ENCODE data around the gene RBMY1E.
"Not testable (repeated sequence)": the region's sequence is repeated elsewhere in the genome, so short reads cannot be mapped to it uniquely, and the experiment has no call there.

The RBMY1E gene

DNA sequence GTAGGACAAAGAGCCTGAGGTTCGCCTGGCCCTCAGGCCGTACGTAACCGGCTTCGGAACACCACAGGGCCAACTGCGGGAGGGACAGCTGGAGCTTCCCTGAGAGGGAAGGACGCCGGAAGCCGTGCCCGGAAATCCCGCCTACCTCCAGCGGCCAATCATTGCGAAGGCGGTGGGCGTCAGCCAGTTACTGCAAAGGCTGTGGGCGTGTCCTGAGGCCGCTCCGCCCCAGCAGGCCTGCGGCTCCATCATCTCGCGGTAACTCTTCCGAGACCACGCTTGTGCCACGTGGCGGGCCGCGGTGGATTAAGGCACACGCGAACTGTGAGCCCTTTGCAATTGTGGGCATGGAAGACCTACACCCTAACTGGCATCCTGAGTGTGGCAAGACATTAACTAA, at the start of gene RBMY1E:
TSS of gene RBMY1E (minus strand) at position 101 of the 400 bp plus-strand sequence. CDS start 1,978 bp downstream, outside the sequence.
- DNase-seq = not testable (repeated sequence)

DNA sequence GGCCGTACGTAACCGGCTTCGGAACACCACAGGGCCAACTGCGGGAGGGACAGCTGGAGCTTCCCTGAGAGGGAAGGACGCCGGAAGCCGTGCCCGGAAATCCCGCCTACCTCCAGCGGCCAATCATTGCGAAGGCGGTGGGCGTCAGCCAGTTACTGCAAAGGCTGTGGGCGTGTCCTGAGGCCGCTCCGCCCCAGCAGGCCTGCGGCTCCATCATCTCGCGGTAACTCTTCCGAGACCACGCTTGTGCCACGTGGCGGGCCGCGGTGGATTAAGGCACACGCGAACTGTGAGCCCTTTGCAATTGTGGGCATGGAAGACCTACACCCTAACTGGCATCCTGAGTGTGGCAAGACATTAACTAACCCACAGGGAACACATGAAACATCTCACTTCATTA, 23.4 kb downstream of the RBMY1E start, which contains the start of gene RBMY1D:
TSS of gene RBMY1D (minus strand) at position 101 of the 400 bp plus-strand sequence. CDS start 2,013 bp downstream, outside the sequence.
- DNase-seq = not testable (repeated sequence)

DNA sequence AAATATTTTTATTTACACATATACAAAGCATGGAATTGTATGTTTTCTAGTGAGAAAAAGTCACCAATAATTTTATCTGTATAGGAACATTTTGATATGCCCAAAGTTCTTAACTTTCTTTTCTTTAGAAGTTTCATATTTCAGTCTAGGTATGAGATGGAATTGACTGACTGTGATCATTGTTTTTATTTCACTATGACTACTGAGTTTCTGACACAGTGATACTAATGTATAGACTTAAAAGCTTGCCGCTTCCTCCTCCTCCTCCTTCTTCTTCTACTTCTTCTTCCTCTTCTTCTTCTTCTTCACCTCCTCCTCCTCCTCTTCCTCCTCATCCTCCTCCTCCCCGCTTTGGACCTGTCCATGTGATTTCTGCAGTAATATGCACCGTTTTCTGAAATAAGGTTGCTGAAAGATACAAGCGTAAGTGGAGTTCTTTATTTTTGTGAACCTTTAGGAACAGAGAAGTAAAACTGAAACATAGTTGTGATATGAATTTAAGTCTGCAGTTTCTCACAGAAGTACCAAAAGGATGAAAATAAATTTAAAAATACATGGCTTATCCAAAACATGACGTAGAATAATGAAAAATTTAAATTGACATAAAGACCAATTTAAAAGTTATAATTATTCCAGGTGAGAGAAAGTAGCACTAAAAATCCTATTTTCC, 48.3 kb downstream of the RBMY1E start:
- DNase-seq = not testable (repeated sequence)
